Hematopoietic multipotent progenitor cell treated with erythropoietin and hydrocortisone succinate and interleukin-3 and kit ligand, for 15 days (in vitro differentiated cells): Measurements from ENCODE around the gene WDR27.

Source experiments
- DNase-seq: peaks from one replicate; pipeline ENCODE4 v3.0.0-alpha.2; 2015; ENCODE audit warnings: low spot score

The WDR27 gene

DNA sequence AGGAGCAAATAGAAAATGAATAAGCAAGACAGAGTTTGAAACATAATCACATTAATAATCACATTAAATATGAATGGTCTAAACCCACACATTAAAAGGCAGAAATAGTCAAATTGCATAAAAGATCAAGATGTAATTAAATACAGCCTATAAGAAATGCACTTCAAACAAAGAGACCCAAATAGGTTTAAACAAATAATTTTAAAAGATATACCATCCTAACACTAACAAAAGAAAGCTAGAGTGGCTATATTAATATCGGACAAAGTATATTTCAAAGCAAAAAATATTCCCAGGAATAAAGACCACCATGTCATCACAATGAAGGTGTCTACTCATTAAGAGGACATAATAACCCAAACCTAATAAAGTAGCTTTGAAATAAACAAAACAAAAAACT lies 140.2 kb downstream of the WDR27 start:
- no peak for DNase-seq

DNA sequence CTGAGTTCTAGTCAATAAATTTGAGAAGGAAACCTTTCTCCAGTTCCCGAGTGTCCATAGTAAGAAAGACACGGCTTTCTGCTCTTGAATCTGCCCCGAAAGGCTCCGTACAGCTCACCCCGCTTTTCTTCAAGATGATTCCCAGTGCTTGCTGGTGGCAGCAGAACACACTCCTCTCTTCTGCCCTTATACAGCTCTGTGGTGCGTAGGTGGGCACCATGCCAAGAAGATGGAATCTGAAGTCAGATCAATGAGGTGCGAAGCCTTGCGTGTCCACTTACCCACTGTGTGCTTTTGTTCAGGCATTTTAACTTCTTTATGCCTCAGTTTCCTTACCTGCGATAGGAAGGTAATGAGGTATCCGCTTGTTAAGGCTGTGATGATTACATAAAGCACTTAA lies 142.2 kb downstream of the WDR27 start:
- DNase-seq = no peak

DNA sequence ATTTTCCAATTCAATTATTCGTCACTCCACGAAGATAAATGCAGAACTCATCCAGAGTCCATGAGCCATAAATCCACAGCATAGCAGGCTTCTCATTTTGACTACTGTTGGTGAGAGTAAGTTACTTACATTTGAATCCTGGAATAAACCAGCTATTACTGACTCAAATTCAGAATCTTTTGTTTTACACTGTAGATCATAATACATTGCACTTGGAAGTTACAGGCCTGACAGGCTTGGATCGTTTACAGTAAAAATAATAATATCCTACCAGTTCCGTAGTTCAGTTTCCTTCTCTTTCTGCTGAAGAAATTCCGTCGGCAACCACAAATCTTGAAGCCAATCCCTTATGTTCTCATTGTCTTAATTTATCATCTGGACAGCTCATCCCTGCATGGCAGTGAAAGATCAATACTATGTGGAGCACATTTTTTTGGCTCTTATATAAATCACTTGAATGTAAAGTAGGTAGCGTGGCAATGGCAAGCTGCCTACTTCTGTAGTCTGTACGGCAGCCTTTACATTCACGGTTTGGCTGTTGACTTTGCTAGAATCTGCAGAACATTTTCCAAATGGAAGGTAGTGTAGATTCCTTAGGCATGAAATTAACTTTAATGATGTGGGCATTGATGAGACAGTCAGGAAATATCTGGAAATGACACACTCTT lies 142.9 kb downstream of the WDR27 start:
- DNase-seq = no peak

DNA sequence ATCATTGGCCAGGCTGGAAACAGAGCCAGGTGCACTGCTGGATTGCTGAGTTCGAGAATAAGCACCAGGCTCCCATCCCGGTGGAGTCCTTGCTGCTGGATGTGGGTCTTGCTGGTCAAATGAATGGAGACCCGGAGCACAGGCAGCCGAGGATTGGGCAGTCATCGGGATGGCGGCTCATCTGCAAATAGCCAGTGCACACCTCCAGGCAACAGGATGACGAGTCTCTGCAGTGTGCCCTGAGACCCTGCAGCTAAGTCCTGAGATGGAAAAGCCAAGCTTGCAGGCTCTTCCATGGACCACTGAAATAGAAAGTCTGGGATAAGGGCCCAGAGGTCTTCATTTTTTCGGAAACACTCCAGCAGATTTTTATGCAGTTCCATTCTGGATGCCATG lies 143.5 kb downstream of the WDR27 start:
- DNase-seq = no peak

DNA sequence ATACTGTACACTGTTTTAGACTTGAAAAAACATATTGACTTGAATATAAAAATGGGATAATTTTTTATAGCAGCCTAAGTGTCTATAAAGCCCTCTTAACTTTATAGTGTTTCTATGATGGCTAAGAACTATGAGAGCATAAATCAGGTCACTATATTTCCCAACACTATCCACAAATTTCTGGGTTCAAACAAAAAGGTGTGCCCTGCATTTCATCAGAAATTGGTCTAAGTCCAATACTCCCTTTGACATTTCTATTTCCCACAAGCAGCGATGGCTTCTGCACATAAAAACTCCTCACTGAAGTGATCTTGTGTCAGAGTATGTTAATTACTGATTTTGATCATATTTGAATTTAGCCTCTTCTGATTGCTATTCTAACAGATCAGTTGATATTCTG lies 143.9 kb downstream of the WDR27 start:
- no peak for DNase-seq

DNA sequence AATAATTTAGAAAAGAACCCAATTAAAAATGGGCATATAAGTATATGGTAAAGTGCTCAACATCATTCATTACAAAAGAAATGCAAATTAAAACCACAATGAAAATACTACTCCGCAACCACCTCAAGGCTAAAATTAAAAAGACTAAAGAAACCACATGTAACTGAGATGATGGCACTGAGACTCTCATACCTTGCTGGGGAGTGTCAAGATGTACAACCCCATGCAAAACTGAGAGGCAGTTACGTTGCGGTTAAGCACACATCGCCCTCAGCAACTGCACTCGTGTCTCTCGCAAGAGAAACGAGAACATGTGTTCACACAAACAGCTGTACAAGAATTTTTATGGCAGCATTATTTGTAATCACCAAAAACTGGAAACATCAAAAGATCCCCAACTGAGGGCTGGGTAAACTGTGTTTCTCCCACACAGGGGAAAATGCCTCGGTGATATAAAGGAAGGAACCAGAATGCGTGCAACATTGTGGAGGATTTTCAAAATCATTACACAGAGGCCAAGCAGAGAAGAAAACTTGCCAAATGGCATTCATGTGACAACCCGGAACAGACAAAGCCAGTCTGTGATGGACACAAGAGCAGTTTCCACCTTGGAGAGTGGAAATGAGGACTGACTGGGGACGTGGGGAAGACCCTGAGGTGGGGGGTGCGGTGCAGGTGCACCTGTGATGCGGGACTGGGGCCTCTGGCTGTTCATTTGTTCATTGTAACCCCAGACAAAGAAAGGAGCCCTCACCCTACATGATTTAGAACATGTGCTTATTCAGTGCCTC lies 144.9 kb downstream of the WDR27 start:
- no peak for DNase-seq

DNA sequence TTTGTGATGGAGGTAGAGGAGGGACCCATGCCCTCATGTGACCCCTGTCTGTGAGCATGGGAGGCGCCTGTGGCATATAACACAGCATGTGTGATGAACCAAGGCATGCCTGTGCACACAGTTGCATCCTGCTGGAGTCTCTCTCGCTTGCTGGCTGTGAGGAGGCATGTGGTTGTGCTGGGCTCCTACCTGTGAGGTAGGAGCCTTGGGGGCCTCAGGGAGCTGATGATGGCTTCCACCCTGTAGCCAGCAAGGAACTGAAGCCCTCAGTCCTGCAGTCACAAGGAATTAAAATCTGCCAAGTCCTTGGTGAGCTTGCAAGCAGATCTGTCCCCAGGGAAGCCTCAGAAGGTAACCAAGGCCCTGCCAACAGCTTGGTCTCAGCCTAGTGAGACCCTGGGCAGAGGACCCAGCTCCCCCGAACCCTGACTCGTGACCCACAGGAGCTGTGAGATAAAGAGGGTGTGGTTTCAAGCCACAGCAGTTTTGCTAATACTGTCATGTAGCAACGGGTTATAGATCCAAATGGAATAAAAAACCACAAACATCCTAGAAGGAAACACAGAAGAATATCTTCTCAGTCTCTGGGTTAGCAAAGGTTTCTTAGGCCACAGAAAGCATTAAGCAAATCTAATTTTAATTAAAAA lies 145.7 kb downstream of the WDR27 start:
- DNase-seq = no peak

DNA sequence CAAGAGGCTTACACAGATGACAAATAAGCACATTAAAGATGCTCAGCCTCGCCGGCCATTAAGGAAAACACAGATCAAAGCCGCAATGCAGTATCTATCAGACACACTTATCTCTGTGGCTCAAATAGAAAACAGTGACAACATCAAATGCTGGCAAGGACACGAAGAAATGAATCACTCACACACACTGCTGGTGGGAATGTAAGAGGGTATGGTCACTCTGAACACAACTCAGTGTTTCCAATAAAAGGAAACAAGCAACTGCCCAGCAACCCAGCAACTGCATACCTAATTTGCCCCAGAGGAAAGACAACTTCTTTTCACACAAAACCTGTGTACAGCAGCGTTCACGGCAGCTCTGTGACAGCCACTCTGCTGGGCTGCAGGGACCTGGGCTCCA lies 155.8 kb downstream of the WDR27 start:
- no peak for DNase-seq

DNA sequence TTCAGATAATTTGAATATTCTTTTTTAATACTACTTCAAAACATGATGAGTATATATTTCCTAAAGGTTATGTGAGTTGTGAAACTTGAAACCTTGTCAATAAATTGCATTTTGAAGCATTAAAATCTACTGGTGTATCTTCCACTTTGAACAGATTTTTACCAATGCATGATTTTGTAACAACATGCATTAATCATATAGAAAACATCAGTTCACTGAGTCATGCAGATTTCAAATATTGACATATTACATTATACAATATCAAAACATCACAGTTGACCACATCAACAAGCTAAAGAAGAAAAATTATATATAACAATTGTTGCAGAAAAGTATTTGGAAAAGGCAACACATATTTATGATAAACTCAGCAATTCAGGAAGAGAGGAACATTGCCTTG lies 158.1 kb downstream of the WDR27 start:
- no peak for DNase-seq

DNA sequence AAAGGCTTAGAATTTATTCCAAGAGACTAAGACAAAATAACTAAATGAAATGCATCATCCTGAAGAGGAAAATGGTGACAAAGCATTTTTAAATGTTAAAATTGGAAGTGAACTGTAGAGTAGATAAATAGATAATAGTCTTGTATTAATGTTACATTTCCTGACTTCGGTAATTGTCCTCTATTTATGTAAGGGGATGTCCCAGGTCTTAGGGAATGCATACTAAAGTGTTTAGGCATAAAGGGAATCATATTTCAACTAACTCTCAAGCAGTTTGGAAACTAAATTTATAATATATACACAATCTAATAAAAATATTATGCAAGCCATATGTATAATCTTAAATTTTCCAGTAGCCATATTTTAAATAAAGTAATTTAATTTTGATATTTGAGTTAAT lies 159.3 kb downstream of the WDR27 start:
- DNase-seq = no peak

DNA sequence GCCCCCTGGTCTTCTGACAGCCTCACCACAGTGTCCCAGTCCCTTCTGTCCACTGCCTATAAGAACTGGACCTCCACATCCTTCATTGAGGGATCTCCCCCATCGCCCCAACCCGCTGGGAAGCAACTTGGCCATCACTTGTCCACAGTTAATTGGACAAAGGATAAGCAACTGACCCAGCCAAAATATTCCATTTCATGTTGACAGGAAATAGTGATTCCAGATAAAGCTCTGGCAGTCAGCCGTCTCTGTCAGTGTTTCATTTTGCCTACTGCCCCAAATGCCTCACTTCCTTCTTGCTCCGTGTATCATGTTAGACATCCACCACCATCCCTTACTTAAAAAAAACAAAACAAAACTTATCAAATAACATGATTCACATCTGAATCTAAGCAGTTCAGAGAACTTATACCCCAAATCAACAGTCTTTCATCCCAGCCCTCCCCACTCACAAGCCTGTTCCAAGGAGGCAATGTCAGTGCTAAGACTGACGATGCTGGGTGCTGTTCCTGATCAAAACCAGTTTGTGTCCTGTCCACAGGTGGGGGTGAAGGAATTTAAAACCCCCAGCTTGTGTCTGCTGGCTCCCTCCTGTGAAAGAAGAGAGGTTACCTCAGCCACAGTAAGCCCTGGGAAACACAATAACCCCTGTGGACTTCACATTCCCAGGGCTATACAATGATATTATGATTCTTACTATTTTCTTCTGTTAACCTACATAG lies 162.5 kb downstream of the WDR27 start:
- no peak for DNase-seq

DNA sequence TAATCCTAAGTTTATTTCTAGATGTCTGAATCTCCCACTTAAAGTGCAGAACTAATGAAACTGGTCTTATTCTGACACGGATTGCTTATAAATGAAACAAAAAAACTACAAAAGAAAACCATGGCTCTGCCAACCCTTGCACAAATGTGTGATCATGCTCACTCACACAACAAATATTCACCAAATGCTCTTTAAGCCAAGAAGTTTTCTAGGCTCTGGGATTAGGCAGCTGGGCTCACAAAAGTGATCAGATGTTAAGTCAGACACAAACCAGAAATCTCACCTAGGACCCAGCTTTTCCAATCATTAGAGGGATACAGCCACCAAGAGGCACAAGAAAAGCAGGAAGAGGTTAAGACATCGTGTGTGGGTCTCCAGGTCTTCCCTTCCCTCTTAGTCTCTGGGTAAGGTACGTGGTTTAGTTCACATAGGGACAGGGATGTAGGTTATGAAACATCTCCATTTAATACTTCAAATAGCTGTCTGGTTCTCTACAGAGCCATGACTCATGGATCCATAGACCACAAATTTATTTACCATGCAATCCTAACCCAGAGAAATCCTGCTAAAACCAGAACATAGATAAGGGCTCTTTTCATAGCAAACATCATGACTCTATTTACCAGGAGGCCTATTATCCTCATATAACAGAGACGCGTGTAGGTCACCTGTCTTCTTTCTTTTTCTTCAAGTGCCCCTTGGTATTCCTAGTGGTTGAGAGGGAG lies 165.2 kb downstream of the WDR27 start:
- no peak for DNase-seq

DNA sequence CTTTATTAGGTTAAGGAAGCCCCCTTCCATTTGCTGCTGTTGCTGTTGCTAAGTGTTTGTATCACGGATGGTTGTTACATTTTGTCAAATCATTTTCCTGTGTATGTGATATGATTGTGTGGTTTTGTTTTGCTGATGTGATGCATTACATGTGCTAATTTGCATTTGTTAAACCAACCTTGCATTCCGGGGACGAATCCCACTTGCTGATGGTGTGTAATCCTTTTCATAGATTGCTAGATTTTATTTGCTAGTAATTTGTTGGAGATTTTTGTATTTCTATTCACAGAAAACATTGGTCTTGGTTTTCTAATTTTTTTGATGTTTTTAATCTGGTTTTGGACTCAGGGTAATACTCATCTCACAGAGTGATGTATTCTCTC lies 167.8 kb downstream of the WDR27 start:
- DNase-seq = no peak

DNA sequence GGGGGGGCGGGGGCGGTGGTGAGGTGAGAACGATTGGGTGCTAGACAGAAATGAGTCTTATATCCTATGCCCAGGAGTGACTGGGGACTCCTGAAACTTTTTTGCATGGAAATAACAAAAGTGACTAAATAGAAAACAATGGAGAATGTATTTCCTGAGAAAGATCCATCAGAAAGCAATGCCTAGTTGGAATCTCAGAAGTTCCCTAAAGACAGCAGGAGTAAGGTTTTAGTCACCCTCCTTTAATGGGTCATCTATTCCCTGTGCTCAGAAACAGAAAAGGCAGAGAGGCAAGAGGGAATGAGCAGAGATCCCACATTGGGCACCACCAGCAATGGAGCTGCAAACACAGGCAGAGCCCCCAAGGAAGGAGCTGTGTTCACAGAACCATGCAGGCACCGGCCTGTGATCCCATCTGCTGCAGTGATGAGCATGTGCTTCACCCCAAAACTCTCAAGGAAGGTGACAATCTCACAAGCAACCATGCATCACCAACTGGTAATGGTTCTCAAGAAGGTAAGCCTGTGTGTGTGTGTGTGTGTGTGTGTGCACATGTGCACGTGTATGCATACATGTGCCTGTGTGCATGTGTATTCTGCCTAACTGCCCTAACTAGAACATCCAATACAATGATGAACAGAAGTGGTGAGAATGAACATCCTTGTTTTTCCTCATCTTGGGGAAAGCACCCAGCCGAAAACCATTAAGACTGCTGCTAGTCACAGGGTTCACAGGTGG lies 168.4 kb downstream of the WDR27 start:
- no peak for DNase-seq

DNA sequence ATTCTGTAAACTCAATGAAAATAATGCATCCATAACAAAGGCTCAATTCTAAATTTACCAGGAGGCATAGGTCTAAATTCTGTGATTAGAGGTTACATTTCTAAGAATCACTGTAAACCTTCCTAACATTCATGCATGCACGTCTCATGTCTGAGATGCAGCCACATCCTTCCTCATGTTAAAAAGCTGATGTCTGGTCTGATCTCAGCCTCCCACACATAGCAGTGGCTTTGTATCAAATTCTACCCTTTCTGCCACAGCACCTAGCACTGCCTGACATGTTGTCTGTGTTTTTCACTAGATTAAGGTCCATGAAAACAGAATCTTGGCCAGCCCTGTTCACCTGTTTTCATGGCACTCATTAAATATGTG lies 171.1 kb downstream of the WDR27 start:
- DNase-seq = no peak

DNA sequence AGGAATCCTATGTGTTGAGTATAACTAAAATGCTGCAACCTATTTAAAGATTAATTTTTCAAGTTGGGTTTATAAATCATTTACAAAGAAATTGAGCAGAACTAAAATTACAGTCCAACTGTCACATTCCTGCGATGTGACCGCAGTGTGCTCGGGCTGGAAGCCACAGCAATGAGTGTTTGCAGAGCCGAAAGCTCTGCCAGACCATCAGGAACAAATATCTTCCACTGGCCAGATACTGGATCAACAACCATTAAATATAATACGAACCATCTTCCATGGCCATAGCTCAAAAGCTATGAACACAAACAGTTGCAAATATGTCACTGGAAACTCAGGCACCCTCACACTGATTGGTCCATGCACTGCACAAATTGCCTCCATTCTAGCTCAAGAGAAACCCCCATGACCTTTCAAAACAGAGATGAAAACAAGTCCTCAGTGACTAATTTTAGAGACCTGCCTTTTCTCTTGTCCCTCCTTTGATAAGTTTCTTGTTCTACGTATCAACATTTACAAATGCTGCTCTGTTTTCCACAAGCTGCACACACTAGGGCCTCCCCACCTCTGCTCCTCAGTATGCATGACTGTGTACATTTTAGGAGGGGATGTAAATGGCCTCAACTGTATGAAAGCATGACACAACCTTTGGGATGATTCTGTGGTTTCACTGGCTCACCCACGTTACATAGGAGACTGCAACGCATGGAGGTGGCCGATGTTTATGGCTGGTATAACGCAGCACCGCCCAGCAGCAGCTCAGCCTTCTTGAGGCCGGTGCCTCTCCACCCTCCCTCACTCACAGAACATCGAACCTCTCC lies 171.7 kb downstream of the WDR27 start:
- no peak for DNase-seq

DNA sequence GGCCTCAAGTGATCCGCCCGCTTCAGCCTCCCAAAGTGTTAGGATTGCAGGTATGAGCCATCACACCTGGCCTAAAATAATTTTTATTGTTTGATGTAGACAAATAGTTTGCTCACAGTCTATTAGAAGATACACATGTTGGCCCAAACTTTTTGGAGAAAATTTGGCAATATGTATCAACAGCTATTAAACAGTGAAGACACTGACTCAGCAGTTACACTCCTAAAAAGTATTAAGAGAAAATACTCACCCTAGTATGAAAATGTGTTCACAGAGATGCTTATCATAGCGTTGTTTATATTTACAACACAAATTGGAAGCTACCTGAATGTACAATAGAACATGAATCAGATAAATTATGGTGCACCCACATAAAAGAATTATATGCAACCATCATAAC lies 173.1 kb downstream of the WDR27 start:
- no peak for DNase-seq

DNA sequence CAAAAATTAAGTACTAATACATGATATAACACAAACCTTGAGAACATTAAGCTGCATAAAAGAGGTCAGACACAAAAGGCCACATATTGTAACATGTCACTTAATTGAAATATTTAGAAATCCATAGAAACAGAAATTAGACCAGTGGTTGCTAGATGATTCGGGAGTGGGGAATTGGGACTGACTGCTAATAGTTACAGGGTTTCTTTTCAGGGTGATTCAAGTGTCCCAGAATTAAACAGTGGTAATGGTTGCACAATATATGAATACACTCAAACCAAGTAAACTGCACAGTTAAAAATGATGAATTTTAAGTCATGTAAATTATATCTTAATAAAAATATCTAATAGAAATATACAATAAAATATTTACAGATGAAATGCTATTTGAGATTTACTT lies 174.5 kb downstream of the WDR27 start:
- DNase-seq = no peak

DNA sequence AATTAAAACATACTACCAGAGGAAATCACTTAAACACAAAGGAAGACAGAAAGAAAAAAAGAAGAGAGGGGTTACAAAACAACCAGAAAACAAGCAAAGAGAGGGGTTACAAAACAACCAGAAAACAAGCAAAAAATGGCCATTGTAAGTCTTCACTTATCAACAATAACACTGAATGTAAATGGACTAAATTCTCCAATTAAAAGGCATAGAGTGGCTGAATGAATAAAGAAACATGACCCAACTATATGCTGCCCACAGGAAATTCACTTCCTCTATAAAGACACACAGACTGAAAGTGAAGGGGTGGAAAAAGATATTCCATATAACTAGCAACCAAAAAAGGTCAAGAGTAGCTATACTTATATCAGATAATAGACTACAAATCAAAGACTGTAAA lies 180.0 kb downstream of the WDR27 start:
- no peak for DNase-seq

DNA sequence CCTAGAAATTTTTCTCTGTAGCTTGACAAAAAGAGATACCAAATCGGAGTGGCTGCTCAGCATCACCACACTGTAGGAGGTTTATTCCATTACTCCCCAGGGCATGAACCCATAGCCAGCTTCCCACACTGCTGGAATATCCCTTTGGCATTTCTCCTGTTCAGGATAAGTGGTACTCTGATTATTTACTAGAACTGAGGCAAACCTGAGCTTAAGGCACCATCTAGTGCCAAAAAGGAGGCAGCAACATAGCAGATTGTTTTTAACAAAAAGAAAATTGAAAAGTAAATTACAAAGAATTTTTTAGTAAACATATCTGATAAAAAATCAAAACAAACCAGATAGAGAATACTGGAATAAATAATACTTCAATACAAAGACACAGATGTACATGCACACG lies 181.7 kb downstream of the WDR27 start:
- DNase-seq = no peak

DNA sequence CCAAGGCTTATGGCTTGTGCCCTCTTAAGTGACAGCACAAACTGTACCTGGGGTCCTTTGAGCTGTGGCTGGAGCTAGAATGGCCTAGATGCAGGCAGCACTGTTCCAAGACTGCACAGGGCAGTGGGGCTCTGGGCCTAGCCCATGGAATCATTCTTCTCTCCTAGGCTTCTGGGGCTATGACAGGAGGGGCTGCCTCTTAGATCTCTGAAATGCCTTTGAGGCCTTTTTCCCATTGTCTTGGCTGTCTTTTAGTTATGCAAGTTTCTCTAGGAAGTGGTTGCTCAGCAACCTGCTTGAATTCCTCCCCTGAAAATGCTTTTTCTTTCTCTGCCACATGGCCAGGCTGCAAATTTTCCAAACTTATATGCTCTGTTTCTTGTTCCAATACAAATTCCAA lies 183.4 kb downstream of the WDR27 start:
- no peak for DNase-seq
